ENCODE measurements around the gene GPC3.

GRCh38 chrX:133587071-133587470 is 398.3 kb downstream of the GPC3 start:
- TF ChIP-seq POLR2A (IDR thresholded peaks at IDR 0.05) (no peak), CTCF (IDR thresholded peaks at IDR 0.05) (no peak)
